GM23338 (cell line): ENCODE measurements around the gene TRAPPC12. TPM values are rescaled to one million over a fixed set of nuclear protein-coding genes. Genes with fewer than 3 reads are reported as not detected.

Experiments used
- ATAC-seq: fragments of 200-7000 bp; cut with Tn5 transposase; 3 replicates; pipeline ENCODE4 v1.9.1; 2020
- DNase-seq: peaks from one replicate; pipeline ENCODE4 v3.0.0-alpha.2; 2015; ENCODE audit warnings: low spot score
- H2AFZ ChIP-seq: fragments of 200-600 bp; sonication (generic); 2 replicates; pipeline ENCODE4 v1.8.0; 2016; ENCODE audit warnings: antibody characterized with exemption, mild to moderate bottlenecking, moderate library complexity
- H3F3A ChIP-seq: fragments of 200-600 bp; sonication (generic); replicated peaks from 2 replicates; pipeline ENCODE4 v1.8.0; 2017; ENCODE audit warnings: antibody characterized with exemption, mixed run types, low read depth
- H3K27ac ChIP-seq: fragments of 200-600 bp; sonication (generic); 2 replicates; pipeline ENCODE4 v1.6.1; 2016; ENCODE audit warnings: low read depth
- H3K27me3 ChIP-seq: fragments of 200-600 bp; sonication (generic); 2 replicates; pipeline ENCODE4 v1.8.0; 2016; ENCODE audit warnings: mild to moderate bottlenecking, mixed run types, moderate library complexity; ENCODE audit not compliant: insufficient read depth
- H3K36me3 ChIP-seq: fragments of 200-600 bp; sonication (generic); 2 replicates; pipeline ENCODE4 v1.8.0; 2016; ENCODE audit warnings: mild to moderate bottlenecking; ENCODE audit not compliant: insufficient read depth
- H3K4me1 ChIP-seq: fragments of 200-600 bp; sonication (generic); 2 replicates; pipeline ENCODE4 v1.8.0; 2016; ENCODE audit warnings: mild to moderate bottlenecking, moderate library complexity; ENCODE audit not compliant: insufficient read depth
- H3K4me2 ChIP-seq: fragments of 200-600 bp; sonication (generic); 2 replicates; pipeline ENCODE4 v1.7.1; 2017; ENCODE audit warnings: mixed run types
- H3K4me3 ChIP-seq: fragments of 200-600 bp; sonication (generic); 2 replicates; pipeline ENCODE4 v1.6.1; 2016; ENCODE audit warnings: mixed run types
- H3K79me2 ChIP-seq: fragments of 200-600 bp; sonication (generic); replicated peaks from 2 replicates; pipeline ENCODE4 v1.8.0; 2017; ENCODE audit warnings: mild to moderate bottlenecking; ENCODE audit not compliant: insufficient read depth
- H3K9me2 ChIP-seq: fragments of 200-600 bp; sonication (generic); 2 replicates; pipeline ENCODE4 v1.8.0; 2017; ENCODE audit not compliant: insufficient read depth
- H4K20me1 ChIP-seq: fragments of 200-600 bp; sonication (generic); replicated peaks from 2 replicates; pipeline ENCODE4 v1.8.0; 2017; ENCODE audit warnings: mild to moderate bottlenecking; ENCODE audit not compliant: insufficient read depth
- H3K27ac Mint-ChIP-seq: 2 replicates; pipeline ENCODE4 v1.8.0; 2020; ENCODE audit warnings: inconsistent platforms, mild to moderate bottlenecking, moderate library complexity, mixed read lengths
- H3K27me3 Mint-ChIP-seq: 3 replicates; pipeline ENCODE4 v1.8.0; 2022; ENCODE audit warnings: low read depth, mild to moderate bottlenecking, moderate library complexity, mixed read lengths, inconsistent platforms; ENCODE audit not compliant: insufficient read depth, poor library complexity
- H3K36me3 Mint-ChIP-seq: 3 replicates; pipeline ENCODE4 v1.8.0; 2021; ENCODE audit warnings: low read depth, mild to moderate bottlenecking, inconsistent platforms, moderate library complexity, mixed read lengths
- H3K4me1 Mint-ChIP-seq: 3 replicates; pipeline ENCODE4 v1.8.0; 2020; ENCODE audit warnings: mild to moderate bottlenecking, inconsistent platforms, mixed read lengths
- H3K4me3 Mint-ChIP-seq: 3 replicates; pipeline ENCODE4 v1.8.0; 2021; ENCODE audit warnings: moderate library complexity, mild to moderate bottlenecking, inconsistent platforms, mixed read lengths
- H3K9me3 Mint-ChIP-seq: 3 replicates; pipeline ENCODE4 v1.8.0; 2020; ENCODE audit warnings: moderate library complexity, mild to moderate bottlenecking, inconsistent platforms, mixed read lengths
- CREB1 ChIP-seq: fragments of 250-450 bp; sonication (Bioruptor Pico); IDR thresholded peaks from 2 replicates; pipeline ENCODE4 v1.5.0; 2020; ENCODE audit warnings: low read depth, mild to moderate bottlenecking, moderate library complexity
- EZH2 ChIP-seq: fragments of 200-600 bp; sonication (generic); IDR thresholded peaks from one replicate; pipeline ENCODE4 v1.8.0; 2017; ENCODE audit warnings: antibody characterized with exemption, mild to moderate bottlenecking, low read depth; ENCODE audit not compliant: unreplicated experiment
- JUNB ChIP-seq: IDR thresholded peaks from one replicate; pipeline ENCODE4 v1.6.1; 2016; ENCODE audit warnings: antibody characterized with exemption; ENCODE audit not compliant: unreplicated experiment
- NANOG ChIP-seq: IDR thresholded peaks from 2 replicates; pipeline ENCODE4 v1.6.1; 2016; ENCODE audit warnings: antibody characterized with exemption, borderline replicate concordance
- POLR2AphosphoS5 ChIP-seq: IDR thresholded peaks from 2 replicates; pipeline ENCODE4 v1.6.1; 2016; ENCODE audit warnings: antibody characterized with exemption, low read depth
- ZNF331 ChIP-seq: fragments of 250-450 bp; sonication (Bioruptor Pico); IDR thresholded peaks from 2 replicates; pipeline ENCODE4 v1.5.0; 2020; ENCODE audit warnings: low read depth, mild to moderate bottlenecking, moderate library complexity
- polyA plus RNA-seq: library from polyadenylated mRNA; unstranded; fragments of >200 nt; fragmentation: Nextera tagmentation; extraction: Ambion mirVana; gene quantifications from 2 replicates; pipeline ENCODE4 v1.2.1, GENCODE V29; 2016
- total RNA-seq: library from RNA; depleted of rRNA; stranded (reverse); fragments of >200 nt; shearing (Covaris generic); gene quantifications from 2 replicates; pipeline ENCODE4 v1.2.3, GENCODE V29; 2014
- TF ChIP-seq, protein P1 (sequence below), 2 experiments: fragments of 200-600 bp in 1 of 2; sonication (generic) in 1 of 2; conservative IDR thresholded peaks; 2 replicates each; pipeline versions ENCODE4 v1.5.1 to v1.6.1; 2016 to 2017; ENCODE audit warnings: antibody characterized with exemption in 2 of 2, low read depth in 2 of 2, mild to moderate bottlenecking in 2 of 2, moderate library complexity in 1 of 2
- TF ChIP-seq, protein P2 (sequence below): IDR thresholded peaks from 2 replicates; pipeline ENCODE4 v1.6.1; 2016; ENCODE audit warnings: antibody characterized with exemption

The TRAPPC12 gene
- total and polyA plus RNA-seq, 2 experiments from 2014 or later: 48.9 to 57.7 TPM

DNA sequence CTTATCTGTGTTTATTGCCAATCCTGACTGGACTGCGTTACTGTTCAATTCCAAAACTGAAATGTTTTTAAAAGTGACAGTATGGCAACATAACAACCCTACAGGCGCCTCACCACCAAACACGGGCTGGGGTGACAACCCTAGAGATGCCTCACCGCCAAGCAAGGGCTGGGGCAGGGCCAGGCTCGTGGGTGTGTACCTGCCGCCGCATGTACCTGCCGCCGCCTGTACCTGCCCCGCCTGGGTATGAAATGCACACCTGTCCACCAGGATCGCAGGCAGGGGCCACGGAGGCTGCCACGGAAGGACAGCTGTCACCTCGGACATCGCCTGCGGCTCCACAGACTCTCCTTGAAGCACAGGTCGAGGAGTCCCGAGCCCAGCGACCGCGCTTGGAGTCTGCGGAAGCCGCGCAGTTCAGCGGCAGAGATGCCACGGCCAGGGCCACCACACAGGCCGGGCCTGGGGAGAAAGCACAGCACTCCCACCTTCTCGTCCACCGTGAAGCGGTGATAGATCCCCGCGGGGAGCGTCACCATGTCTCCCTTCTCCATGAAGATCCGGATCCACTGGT lies 120.9 kb downstream of the TRAPPC12 start:
- peaks cover 8% of the 10 kb centered on the region for H3K27me3 Mint-ChIP-seq
- no peak overlapping the region for H3K4me3 ChIP-seq
- no peaks in the 10 kb centered on the region; the same call in 2 of the 3 replicates for H3K9me3 Mint-ChIP-seq
- no peaks in the 10 kb centered on the region for H3K27me3 ChIP-seq
- H3F3A ChIP-seq: peaks cover 7% of the 10 kb centered on the region; the same call in 1 of the 2 replicates
- H3K36me3 ChIP-seq: no peaks in the 10 kb centered on the region
- no peaks in the 10 kb centered on the region for H3K4me1 Mint-ChIP-seq
- no peaks in the 10 kb centered on the region for H3K9me2 ChIP-seq
- no peak overlapping the region for H2AFZ ChIP-seq
- no peak for DNase-seq
- H3K4me2 ChIP-seq: no peak overlapping the region
- no peak for ATAC-seq
- no peaks in the 10 kb centered on the region for H3K79me2 ChIP-seq
- no peak overlapping the region for H3K27ac Mint-ChIP-seq
- no peaks in the 10 kb centered on the region for H3K4me1 ChIP-seq
- 0 out of 2 replicates have a peak, but pooled peaks cover 3% of the 10 kb centered on the region for H4K20me1 ChIP-seq
- H3K4me3 Mint-ChIP-seq: no peak overlapping the region
- no peak for TF ChIP-seq CREB1 (CRISPR knock-in tag)
- H3K36me3 Mint-ChIP-seq: peaks cover 44% of the 10 kb centered on the region
- H3K27ac ChIP-seq: no peak overlapping the region

DNA sequence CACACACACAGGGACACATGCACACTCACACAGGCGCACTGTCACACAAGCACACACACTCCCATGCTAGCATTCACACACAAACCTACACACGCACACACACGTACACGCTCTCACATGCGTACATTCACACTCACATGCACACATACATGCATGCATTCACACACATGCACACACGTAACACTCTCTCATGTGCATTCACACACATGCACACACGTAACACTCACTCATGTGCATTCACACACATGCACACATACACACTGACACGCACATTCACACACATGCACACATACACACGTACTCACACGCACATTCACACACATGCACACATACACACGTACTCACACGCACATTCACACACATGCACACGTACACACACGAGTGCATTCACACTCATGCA lies 123.6 kb downstream of the TRAPPC12 start:
- ATAC-seq (no peak), DNase-seq (no peak)
- Histone ChIP-seq H4K20me1 (0 out of 2 replicates have a peak, but pooled peaks cover 3% of the 10 kb centered on the region), H3K27ac (no peak overlapping the region), H3K36me3 (no peaks in the 10 kb centered on the region), H2AFZ (no peak overlapping the region), H3F3A (peaks cover 7% of the 10 kb centered on the region; the same call in 1 of the 2 replicates), H3K4me3 (no peak overlapping the region), H3K79me2 (no peaks in the 10 kb centered on the region), H3K9me2 (no peaks in the 10 kb centered on the region), H3K4me1 (no peaks in the 10 kb centered on the region), H3K27me3 (no peaks in the 10 kb centered on the region), H3K4me2 (no peak overlapping the region)
- no peak overlapping the region for H3K4me3 Mint-ChIP-seq
- no peak overlapping the region for H3K27ac Mint-ChIP-seq
- no peaks in the 10 kb centered on the region for H3K4me1 Mint-ChIP-seq
- no peaks in the 10 kb centered on the region for H3K9me3 Mint-ChIP-seq
- H3K36me3 Mint-ChIP-seq: peaks cover 30% of the 10 kb centered on the region
- H3K27me3 Mint-ChIP-seq: peaks cover 4% of the 10 kb centered on the region
- TF ChIP-seq POLR2AphosphoS5: no peak
- TF ChIP-seq NANOG: no peak
- no peak for TF ChIP-seq JUNB
- TF ChIP-seq, protein P1, sequence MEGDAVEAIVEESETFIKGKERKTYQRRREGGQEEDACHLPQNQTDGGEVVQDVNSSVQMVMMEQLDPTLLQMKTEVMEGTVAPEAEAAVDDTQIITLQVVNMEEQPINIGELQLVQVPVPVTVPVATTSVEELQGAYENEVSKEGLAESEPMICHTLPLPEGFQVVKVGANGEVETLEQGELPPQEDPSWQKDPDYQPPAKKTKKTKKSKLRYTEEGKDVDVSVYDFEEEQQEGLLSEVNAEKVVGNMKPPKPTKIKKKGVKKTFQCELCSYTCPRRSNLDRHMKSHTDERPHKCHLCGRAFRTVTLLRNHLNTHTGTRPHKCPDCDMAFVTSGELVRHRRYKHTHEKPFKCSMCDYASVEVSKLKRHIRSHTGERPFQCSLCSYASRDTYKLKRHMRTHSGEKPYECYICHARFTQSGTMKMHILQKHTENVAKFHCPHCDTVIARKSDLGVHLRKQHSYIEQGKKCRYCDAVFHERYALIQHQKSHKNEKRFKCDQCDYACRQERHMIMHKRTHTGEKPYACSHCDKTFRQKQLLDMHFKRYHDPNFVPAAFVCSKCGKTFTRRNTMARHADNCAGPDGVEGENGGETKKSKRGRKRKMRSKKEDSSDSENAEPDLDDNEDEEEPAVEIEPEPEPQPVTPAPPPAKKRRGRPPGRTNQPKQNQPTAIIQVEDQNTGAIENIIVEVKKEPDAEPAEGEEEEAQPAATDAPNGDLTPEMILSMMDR (conservative IDR thresholded peaks at IDR 0.05; ENCODE audit: low read depth in 2 of 2): no peak
- TF ChIP-seq CREB1 (CRISPR knock-in tag): no peak
- TF ChIP-seq, protein P2, sequence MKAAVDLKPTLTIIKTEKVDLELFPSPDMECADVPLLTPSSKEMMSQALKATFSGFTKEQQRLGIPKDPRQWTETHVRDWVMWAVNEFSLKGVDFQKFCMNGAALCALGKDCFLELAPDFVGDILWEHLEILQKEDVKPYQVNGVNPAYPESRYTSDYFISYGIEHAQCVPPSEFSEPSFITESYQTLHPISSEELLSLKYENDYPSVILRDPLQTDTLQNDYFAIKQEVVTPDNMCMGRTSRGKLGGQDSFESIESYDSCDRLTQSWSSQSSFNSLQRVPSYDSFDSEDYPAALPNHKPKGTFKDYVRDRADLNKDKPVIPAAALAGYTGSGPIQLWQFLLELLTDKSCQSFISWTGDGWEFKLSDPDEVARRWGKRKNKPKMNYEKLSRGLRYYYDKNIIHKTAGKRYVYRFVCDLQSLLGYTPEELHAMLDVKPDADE: no peak
- TF ChIP-seq ZNF331: no peak
- TF ChIP-seq EZH2: no peak
